NCI-H128 (cell line): Measurements from ENCODE around the gene PIK3R1.
"Not testable (repeated sequence)": the region's sequence is repeated elsewhere in the genome, so short reads cannot be mapped to it uniquely, and the experiment has no call there.

ENCODE experiments used
- DNase-seq: peaks from one replicate; lab custom pipeline; 2025; ENCODE audit not compliant: unreplicated experiment; lab: John Stamatoyannopoulos, UW

The PIK3R1 gene

DNA sequence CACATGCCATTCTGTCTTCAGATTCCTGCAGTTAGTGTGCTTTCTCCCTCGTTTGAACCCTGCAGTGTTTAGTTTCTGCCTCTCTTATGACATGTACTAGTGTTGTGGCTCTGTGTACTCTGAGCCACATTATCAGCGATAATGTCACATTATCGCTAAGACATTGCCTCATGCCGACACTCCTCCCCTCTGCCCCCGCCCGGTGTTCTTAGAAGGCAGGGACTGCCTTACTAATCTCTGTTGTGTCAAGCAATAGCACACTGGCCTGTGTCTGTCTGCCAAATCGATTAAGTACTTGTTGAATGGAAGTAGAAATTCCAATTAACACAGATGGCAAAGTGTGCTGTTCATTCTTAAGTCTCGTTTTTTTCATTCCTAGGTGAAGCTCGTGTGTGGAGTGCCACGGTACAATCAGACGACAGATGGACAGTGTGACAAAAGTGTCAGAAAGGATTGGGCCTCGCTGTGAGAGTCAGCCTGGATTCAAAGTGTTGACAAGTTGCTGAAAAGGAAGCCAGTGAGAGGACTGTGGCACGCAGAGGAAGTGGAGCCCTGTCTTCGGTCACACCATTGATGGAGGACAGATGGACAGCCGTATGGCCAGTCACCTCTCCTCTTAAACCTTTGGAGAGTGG, 10.5 kb downstream of the PIK3R1 start:
- no peak for DNase-seq

DNA sequence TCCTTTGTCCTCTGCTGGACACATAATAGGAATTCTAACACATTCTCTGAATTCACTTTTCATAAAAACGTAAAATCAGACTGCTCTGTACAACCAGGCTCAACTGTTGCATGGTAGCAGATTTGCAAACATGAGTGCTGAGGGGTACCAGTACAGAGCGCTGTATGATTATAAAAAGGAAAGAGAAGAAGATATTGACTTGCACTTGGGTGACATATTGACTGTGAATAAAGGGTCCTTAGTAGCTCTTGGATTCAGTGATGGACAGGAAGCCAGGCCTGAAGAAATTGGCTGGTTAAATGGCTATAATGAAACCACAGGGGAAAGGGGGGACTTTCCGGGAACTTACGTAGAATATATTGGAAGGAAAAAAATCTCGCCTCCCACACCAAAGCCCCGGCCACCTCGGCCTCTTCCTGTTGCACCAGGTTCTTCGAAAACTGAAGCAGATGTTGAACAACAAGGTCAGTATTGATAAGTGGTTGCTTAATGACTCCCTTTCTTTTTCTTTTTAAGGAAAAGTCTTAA, 11.1 kb downstream of the PIK3R1 start:
- DNase-seq = no peak

DNA sequence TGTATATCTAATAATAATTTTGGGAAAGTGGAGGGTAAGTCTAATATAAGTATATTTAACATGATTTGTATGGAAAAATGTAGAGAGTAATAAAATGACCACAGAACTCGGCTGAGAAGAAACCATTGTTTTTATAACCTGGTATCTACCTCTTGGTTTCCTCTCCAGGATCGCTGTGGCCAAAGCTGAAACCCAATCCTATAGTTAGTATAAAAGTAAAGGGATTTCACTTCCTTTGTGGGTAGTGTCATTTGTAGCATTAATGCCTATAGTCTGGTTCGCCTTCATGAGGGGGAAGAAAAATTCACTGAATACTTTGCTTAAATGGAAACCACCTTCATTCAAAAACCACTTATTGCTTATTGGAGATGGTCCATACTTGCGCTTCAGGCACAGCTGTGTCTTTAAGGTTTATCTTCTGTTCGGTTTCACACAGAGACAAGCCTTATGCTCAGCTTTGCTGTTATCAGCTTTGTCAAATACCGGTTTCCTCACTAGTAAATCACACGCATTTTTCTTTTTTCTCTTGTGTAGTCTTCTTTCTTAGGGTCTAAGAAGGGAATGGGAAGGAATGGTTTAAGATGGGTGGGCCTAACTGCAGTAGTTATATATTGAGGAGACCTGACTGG, 12.1 kb downstream of the PIK3R1 start:
- no peak for DNase-seq

DNA sequence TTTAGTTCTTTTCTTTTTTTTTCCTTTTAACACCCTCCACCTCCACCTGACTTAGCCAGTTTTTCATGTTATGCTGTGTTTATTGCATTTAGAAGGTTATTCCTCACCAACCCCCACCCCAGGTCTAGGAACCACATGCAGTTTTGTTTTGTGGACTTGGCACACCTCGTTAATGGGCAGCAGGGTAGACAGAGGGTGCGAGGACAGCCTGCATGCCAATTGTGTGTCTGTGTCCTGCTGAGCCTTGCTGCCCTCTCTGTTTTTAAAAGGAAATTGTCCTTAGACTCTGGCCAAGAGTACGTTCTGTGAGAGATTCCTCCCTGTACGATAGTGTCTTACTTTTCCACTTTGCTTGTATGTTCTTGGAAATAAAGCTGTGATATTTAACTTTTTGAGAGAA, 13.9 kb downstream of the PIK3R1 start:
- no peak for DNase-seq

DNA sequence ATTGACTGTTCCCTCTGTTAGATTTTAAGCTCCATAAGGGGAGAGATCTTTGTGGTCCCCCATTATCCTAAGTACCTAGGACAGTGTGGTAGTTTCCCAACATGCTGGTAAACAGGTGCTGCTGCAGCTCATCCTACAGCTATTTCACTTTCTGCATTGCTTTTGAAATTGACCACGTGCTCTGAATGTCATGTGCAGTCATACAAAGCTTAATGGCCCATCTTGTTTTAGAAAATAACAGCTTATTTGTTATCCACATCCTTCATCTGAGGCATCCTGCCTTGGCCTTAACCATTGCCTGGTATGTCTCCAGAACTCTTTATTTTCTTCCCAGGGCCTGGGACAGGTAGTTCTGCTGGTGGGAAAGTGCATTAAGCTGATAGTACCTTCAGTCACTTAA, 14.7 kb downstream of the PIK3R1 start:
- DNase-seq = no peak

DNA sequence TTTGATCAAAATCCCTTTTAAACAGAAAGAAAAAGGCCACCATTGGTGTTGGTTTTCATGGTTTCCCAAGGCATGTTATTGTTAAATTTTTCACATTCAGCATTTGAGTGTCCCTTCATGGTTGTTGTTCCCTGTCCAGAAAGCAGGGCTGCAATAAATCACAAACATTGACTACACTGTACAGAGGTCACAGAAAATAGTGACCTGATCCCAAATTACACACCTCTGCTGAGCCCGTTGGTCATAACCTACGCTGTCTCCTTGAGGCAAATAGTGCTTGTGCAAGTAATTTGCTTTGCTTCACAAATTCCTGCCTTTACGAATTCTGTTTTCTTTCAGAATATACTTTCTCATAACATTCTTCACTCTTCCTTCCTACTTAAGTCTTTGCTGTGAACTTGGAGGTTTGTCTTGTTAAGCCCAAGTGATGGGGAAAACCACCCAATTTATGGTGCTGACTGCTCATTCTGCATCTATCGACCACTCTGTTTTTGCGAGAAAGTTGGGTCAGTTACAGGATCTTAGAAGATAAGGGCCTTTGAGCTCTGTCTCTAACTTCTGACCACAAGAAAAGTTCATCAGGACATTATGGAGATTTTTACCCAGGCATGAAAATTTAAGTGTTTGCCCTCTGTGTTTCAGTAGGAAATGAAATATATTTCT, 16.0 kb downstream of the PIK3R1 start:
- DNase-seq = no peak

DNA sequence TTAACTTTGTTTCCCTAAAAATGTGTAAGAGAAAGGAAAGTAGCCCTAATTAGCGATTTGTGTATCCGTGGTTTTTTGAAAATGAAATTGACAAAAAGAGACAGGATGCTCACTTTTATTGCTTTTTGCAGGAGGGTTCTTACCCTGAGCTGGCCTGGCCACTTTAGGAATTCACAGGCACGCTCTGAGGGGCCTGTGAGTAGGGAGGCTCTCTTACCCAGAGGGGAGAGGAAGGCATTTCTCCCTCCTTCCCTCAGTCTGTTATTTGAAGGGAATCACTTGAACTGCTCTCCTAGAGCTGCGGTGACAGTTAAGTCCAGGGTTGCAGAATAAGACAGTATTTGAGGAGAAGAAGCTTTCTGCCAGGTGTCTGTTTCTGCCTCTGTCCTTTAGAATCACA, 16.7 kb downstream of the PIK3R1 start:
- DNase-seq = no peak

DNA sequence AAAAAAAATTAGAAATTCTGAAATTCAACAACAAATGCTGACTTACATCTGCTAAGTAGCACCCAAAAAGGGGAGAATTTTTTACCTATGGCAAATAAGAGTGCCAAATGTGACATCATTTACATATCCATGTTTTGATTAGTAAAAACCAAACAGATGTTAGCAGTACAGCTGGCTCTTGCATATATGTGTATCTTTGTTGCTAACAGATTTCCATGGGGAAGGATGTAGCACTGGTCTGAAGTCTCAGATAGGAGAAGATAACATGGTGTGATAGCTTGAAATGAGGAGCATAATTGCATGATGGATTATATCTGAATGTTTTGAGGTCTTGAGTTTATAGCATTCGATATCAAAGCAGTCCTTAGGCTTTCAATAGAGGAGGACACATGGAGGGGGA, 17.5 kb downstream of the PIK3R1 start:
- DNase-seq = no peak

DNA sequence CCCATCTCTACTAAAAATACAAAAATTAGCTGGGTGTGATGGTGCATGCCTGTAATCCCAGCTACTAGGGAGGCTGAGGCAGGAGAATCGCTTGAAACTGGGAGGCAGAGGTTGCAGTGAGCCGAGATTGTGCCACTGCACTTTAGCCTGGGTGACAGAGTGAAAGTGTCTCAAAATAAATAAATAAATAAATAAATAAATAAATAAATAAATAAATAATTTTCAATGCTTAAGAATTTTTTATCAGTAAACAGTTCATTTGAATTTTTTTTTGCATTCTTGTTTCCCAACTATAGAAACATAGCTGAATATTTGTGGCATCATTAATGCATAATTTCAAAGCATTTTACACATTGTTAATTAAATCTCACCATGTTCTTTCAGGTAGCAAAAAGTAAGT, 19.7 kb downstream of the PIK3R1 start:
- not testable (repeated sequence) for DNase-seq

DNA sequence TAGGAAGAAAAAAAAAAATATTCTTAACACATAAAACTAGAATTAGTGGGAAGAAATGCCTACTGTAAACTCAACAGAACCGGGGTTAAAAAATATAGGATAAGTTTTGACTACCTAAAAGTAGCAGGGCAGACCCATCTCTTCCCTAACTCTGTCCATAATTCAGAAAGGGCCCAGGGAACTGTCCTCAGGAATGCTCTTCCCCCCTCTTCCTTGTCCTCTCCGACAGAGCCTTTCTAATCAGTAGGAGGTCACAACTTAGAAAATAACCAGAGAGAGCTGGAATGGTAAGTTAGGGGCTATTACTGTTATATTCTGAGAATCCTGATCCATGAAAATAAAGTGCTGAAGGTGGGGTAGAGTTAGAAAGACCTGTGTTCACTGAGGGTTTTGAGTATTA, 22.2 kb downstream of the PIK3R1 start:
- DNase-seq = no peak

DNA sequence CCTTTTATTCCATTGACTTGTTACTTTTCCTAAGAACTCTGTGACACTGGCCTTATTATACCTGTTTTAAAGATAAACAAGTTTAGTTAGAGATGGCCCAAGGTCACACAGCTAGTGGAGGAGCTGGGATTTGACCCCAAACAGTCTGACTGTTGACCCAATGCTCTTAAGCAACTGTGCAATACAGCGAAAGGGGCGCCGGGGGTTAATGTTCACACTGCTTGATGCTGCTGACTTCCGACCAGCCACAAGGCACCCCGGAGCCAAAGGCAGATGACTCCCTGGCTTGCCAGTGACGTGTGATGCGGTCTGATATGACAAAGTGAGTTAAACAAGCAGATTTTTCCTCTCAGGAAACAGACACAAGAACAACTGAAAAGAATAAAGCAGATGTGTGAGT, 23.9 kb downstream of the PIK3R1 start:
- no peak for DNase-seq

DNA sequence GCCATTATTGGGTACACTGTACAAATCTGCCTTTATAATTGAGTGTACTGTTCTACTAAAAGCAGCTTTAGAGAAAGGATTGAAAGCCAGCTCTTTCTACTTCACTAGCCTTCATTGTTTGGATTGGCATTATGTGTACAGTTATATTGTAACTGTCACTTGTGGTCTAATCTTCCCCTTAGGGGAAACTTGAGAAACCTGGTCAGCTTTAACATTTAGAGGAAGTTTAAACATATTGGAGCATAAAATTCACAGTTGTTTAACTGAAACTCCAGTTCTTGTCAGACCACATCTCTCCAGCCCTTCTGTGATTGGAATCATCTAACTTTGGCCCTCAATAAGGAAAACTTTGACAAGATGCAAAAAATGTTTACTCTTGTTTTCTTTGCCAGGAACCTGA, 24.6 kb downstream of the PIK3R1 start:
- DNase-seq = no peak

DNA sequence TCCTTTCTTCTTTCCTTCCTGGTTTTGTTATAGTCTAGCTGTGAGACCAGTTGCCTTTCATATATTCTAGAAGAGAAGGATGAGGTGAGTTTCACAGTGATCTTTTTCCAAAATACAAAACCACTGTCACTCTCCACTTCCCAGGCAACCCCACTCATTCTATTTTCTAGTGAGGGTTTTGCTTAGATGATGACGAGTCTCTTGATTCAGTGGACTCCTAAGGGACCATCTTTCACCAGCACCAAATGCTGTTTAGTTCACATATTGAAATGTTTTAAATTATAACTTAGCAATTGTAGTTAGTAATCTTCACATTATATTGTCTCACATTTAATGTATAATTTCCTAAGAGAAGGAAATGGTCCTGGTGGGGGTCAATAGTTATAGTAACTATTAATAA, 25.2 kb downstream of the PIK3R1 start:
- no peak for DNase-seq

DNA sequence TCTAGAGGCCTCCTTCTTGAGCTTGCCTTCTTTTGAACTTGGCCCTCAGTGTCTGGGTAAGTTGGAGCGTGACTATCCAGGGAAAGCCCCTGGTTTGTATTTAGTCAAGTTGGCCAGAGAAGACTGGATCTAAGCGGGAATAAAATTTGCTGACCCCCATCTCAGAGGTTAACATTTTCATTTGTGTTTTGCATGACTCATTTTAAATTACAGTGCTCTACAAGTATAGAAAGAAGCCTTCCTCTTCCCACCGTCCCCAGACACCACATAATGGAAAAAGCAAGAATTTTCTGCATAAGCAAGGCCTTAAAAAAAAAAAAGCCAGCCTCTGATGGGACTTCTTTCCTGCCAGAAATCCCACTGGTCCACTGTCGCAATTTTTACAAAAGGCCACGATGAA, 27.2 kb downstream of the PIK3R1 start:
- DNase-seq = no peak

DNA sequence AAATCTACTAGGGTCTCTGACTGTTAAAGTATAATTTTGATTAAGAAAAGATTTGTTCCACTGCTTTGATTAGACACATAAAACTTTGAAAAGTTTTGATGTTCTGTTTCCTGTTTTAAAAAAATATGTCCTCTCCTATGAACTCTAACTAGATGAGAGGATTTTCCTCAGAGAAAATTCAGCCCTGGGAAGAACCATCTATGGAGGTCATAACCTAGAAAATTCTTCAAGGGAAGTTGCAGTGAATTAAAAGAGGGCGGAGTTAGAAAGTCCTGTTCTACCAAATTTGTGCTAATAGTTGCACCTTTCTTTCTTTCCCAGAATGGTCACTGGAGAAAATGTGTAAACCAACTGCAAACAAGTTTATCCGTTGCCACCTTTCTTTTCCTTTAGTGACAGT, 27.7 kb downstream of the PIK3R1 start:
- DNase-seq = no peak

DNA sequence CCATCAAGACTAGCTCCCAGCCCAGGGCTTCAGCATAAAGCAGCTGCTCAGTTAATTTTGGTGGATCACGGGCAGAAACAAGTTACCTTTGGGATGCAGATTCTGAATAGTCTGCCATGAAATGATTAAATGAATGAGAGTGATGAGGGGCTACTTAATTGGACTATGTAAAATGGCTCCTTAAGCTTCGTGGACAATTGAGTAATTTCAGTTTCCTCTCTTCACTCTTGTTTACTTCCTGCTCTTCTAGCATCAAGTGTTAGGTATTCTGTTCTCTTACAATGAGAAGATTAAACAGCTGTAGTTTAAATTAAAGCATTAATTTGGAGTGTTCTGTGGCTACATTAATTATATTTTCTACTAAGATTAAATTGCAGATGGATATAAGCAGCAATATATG, 28.1 kb downstream of the PIK3R1 start:
- DNase-seq = no peak

DNA sequence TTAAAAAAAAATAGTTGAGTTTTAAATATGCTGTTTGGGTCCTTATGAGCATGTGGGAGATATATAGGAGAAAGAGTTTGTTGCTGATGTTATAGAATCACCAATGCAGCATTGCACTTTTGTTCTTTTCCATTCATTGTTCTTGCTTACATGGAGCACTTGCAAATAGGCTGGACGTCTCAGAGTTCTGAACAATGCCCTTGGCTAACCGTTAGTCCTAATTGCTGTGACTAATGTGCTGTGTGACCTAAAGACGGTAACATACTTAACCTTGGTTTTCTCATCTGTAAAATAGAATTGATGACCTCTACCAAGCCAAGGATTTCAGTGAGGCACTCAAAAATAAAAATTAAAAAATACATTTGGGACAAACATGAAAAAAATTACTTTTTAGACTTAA, 29.8 kb downstream of the PIK3R1 start:
- DNase-seq = no peak

DNA sequence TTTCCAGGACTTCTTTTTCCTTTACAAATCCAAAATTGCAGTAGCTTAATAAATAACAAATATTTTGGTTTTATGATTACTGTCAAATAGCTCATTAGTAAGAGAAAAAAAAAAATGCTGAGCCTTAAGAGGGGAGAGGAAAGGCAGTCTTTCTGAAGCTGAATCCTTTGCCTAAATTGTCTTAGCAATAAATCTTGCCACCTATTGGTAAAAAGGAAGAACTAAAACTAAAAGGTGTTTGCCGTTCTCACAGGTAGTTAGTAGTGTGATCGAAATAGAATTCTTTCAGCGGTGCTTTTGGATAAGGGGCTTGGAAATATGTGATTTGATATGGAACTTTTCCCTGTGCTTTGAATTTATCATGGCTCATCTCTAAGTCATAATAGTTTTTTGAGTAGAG, 31.2 kb downstream of the PIK3R1 start:
- no peak for DNase-seq

DNA sequence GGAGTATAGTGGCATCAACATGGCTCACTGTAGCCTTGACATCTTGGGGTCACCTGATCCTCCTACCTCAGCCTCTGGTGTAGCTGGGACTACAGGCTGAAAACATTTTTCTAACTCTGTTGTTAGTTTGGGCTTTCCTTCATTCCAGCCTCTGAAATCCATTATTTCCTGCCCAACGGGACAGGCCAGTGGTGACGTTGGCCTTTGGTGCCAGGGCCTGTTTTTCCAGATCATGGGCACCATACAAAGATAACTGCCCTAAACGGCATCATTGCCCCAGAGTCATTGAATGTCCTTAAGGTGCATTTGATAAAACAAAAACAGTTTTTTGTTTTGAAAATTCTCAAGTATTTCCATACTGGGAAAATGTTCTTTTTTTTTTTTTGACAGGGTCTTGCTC, 32.1 kb downstream of the PIK3R1 start:
- no peak for DNase-seq

DNA sequence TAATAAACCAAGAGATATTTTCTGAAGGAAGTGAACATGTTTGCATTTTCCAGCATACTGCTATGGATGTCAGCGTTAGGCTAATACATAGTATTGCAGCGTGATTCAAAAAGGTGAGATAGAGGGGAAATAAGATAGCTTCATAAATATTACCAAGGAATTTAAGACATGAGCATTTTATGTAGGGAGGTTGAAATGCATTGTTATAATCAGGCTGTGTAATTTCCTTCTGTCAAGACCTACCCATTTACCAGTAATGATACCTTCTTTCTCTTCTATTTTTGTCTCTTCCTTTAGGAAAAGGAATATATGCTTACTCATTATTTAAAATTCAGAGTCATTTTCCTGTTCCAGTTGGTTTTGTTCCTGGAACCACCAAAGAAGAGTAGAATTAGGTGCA, 33.3 kb downstream of the PIK3R1 start:
- no peak for DNase-seq

DNA sequence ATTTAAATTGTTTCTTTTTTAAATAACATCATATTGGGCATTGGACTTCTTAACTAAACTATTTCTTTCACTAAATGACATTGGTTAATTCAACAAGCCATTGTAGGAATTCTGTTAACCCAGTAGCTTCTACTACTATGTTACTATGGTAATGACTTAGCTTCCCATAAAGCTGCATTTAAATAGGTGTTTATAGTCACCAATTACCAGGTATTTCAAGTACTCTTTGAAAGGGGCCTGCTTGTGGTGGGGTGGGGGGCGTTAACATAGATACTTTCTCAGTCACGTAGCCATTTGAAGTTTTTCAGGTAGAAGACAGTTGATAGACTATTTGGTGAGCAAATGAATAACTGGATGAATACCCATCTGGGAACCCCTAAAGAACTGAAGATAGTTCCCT, 34.0 kb downstream of the PIK3R1 start:
- DNase-seq = no peak

DNA sequence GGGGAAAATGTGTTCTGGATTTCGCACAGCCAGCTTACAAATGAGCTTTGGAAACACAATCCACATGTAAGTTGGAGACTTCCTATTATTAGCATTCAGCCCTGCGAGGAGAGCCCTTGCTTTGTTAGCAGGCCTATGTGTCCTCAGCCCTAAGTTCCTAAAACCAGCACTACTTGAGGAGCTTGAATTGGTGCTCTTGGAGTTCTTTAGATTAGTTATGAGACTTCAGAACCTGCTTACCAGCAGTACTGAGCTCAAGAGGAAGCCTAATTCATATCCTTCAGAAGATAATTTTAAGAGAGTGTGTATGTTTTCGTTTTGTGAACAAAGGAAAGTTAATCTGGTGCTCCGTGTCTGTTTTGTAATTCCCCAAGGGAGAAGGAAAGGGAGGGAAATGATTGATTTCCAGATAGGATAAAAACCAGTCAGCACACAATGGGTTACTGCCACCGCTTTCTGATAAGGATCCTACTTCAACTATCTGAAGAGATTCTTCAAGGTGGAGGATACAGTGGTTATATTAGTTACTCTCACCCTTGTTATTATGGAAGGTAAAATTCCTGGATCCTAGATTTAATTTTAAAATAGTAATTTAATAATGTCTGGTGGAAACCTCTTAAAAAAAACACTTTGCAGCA, 35.2 kb downstream of the PIK3R1 start:
- DNase-seq = no peak
